K562 (cell line): ENCODE data around the gene ORC1. TPM values are rescaled to one million over a fixed set of nuclear protein-coding genes. Genes with fewer than 3 reads are reported as not detected.

Experiments used
- KAT8 ChIP-seq: fragments of 450-650 bp; IDR thresholded peaks from 2 replicates; pipeline ENCODE4 v1.6.1; 2016; ENCODE audit warnings: low read depth, mild to moderate bottlenecking
- KDM1A ChIP-seq, 2 experiments: fragments of 450-650 bp; IDR thresholded peaks; 2 replicates each; pipeline ENCODE4 v1.6.1; 2016; ENCODE audit warnings: mild to moderate bottlenecking in 2 of 2
- MCM5 ChIP-seq: fragments of 450-650 bp; IDR thresholded peaks from 2 replicates; pipeline ENCODE4 v1.6.1; 2016; ENCODE audit warnings: low read depth
- NR3C1 ChIP-seq: sonication (generic); formaldehyde crosslinking; IDR thresholded peaks from 2 replicates; pipeline ENCODE4 v1.8.1; 2022; ENCODE audit warnings: missing genetic modification reagents
- PYGO2 ChIP-seq: fragments of 450-650 bp; IDR thresholded peaks from 2 replicates; pipeline ENCODE4 v1.6.1; 2016; ENCODE audit warnings: mild to moderate bottlenecking, missing genetic modification characterization, moderate library complexity, missing compliant biosample characterization
- SMARCE1 ChIP-seq: fragments of 450-650 bp; IDR thresholded peaks from 2 replicates; pipeline ENCODE4 v1.7.1; 2016; ENCODE audit warnings: mild to moderate bottlenecking
- TGIF2 ChIP-seq: sonication (generic); formaldehyde crosslinking; IDR thresholded peaks from 2 replicates; pipeline ENCODE4 v1.8.1; 2022; ENCODE audit warnings: mild to moderate bottlenecking, missing genetic modification reagents, moderate library complexity
- ZMIZ1 ChIP-seq, 2 experiments: fragments of 150-350 bp in 1 of 2; IDR thresholded peaks; 2 replicates each; pipeline ENCODE4 v1.6.1; 2012 to 2016; ENCODE audit warnings: low read depth in 2 of 2, low read length in 2 of 2, mild to moderate bottlenecking in 1 of 2, moderate library complexity in 1 of 2
- ZNF586 ChIP-seq: fragments of 450-650 bp; formaldehyde crosslinking; conservative IDR thresholded peaks from 2 replicates; pipeline ENCODE4 v1.4.0; 2020; ENCODE audit warnings: mild to moderate bottlenecking, moderate library complexity
- polyA plus RNA-seq, 8 experiments: library from polyadenylated mRNA; depleted of rRNA in 4 of 8; stranded (reverse) in 5 of 8; unstranded in 3 of 8; fragments of >200 nt; fragmentation: Nextera tagmentation in 2 of 8; fragmentation: Illumina TruSeq in 1 of 8; extraction: Ambion mirVana in 2 of 8; extraction: Trizol in 1 of 8; gene quantifications; 2 replicates each; pipeline versions ENCODE4 v1.2.1 to v1.2.3, GENCODE V29; 2011 to 2014; ENCODE audit warnings: inconsistent platforms in 1 of 8, missing spikeins in 1 of 8
- total RNA-seq, 7 experiments: library from RNA; depleted of rRNA in 6 of 7; stranded (reverse); fragments of >200 nt in 6 of 7; fragmentation: Illumina TruSeq in 2 of 7; extraction: Trizol in 2 of 7; gene quantifications; 2 replicates each; pipeline versions ENCODE4 v1.2.1 to v1.2.3, GENCODE V29; 2011 to 2021; ENCODE audit warnings: low replicate concordance in 1 of 7

The ORC1 gene
- total and polyA plus RNA-seq, 9 of the 15 experiments (the other 6 are each of a cell fraction or from before 2014, with no cell fraction given), result 26.4 to 91.6 (median 69.7) TPM

- TF ChIP-seq SMARCE1 (peak; percentile 45; the same call in 1 of the 2 replicates), TGIF2 (CRISPR knock-in tag) (peak; percentile 76; the same call in 1 of the 2 replicates), NR3C1 (CRISPR knock-in tag) (no peak), ZNF586 (no peak), KAT8 (peak; percentile 89; the same call in 1 of the 2 replicates), ZMIZ1 (IDR thresholded peaks at IDR 0.05; ENCODE audit: low read depth in 2 of 2, low read length in 2 of 2) (0 out of 4 replicates have a peak, but pooled peaks of 1 of the 2 experiments have one; percentile 25), KDM1A (IDR thresholded peaks at IDR 0.05) (no peak), MCM5 (no peak), PYGO2 (no peak)
- TF ChIP-seq, all 486 proteins: peak for 185
Observed at GRCh38 chr1:52404116-52404974, at the start of gene ORC1, which contains the start of gene PRPF38A (continued).
